Gastrocnemius medialis (tissue), 4 donors: ENCODE results near the gene ATF6B.

Experiments used
- POLR2A ChIP-seq, 2 donors: fragments of 450-650 bp; IDR thresholded peaks; one replicate each; pipeline ENCODE4 v1.6.1; 2017; ENCODE audit warnings: antibody characterized with exemption in 2 of 2, mild to moderate bottlenecking in 2 of 2, moderate library complexity in 2 of 2
- TF ChIP-seq, protein P1 (sequence below), 5 experiments: fragments of 450-650 bp in 3 of 5; fragments of 200-600 bp in 2 of 5; sonication (generic) in 2 of 5; IDR thresholded peaks in 4 of 5; conservative IDR thresholded peaks in 1 of 5; 1 replicate in 4 of 5; 2 replicates in 1 of 5; pipeline ENCODE4 v1.5.1; 2016 to 2019; ENCODE audit warnings: antibody characterized with exemption in 5 of 5, mild to moderate bottlenecking in 3 of 5, moderate library complexity in 3 of 5

DNA sequence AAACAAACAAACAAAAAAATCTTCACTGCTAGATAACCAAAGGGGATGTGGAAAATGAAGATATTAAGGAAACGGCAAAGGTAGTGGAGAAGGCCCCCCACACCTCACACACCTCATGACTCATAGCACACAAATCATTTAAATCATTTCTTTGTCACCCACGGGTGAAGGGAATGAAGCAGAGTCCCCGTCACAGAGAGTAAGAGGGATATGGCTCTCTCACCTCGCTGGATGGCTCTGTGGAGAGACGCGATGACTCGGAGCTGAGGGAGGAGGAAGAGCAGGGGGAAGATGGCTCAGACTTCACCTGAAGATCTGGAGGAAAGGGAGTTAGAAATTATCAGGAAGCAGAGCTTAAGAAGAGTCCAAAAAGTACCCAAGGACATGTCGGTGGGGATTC, 1.2 kb downstream of the ATF6B start:
- TF ChIP-seq, protein P1, sequence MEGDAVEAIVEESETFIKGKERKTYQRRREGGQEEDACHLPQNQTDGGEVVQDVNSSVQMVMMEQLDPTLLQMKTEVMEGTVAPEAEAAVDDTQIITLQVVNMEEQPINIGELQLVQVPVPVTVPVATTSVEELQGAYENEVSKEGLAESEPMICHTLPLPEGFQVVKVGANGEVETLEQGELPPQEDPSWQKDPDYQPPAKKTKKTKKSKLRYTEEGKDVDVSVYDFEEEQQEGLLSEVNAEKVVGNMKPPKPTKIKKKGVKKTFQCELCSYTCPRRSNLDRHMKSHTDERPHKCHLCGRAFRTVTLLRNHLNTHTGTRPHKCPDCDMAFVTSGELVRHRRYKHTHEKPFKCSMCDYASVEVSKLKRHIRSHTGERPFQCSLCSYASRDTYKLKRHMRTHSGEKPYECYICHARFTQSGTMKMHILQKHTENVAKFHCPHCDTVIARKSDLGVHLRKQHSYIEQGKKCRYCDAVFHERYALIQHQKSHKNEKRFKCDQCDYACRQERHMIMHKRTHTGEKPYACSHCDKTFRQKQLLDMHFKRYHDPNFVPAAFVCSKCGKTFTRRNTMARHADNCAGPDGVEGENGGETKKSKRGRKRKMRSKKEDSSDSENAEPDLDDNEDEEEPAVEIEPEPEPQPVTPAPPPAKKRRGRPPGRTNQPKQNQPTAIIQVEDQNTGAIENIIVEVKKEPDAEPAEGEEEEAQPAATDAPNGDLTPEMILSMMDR (IDR thresholded peaks at IDR 0.05 in 4 of 5, conservative IDR thresholded peaks at IDR 0.05 in 1 of 5), result no peak
- no peak for TF ChIP-seq POLR2A (IDR thresholded peaks at IDR 0.05)
